GM10266 (cell line): ENCODE data around the gene NTM.

Experiments used
- DNase-seq: peaks from one replicate; pipeline ENCODE4 v3.0.0; 2012; ENCODE audit errors: extremely low spot score
- TF ChIP-seq, protein P1 (sequence below): IDR thresholded peaks from 2 replicates; pipeline ENCODE4 v1.5.1; 2012; ENCODE audit warnings: mild to moderate bottlenecking, low read depth; ENCODE audit not compliant: control insufficient read depth, insufficient read depth; ENCODE audit errors: missing control alignments

The NTM gene

DNA sequence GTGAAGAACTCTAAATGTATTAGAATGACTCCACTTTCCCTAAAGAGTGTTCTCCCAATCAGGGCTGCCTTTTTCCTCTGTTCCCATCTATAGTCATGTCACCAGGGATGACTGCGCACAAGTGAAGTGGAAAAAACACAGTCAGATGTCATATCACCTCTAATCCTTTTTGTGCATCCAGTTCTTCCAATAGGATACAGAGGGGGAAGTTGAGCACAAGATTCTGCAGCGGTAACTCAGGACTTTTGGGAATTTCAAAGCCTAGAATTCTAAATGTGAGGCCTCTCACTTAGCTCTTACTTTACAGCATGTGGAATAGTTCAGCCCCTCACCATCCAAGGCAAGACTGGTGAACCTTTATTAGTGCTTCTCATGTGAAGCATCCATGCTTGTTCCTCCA is 602.6 kb downstream of the NTM start:
- DNase-seq = no peak
- TF ChIP-seq, protein P1, sequence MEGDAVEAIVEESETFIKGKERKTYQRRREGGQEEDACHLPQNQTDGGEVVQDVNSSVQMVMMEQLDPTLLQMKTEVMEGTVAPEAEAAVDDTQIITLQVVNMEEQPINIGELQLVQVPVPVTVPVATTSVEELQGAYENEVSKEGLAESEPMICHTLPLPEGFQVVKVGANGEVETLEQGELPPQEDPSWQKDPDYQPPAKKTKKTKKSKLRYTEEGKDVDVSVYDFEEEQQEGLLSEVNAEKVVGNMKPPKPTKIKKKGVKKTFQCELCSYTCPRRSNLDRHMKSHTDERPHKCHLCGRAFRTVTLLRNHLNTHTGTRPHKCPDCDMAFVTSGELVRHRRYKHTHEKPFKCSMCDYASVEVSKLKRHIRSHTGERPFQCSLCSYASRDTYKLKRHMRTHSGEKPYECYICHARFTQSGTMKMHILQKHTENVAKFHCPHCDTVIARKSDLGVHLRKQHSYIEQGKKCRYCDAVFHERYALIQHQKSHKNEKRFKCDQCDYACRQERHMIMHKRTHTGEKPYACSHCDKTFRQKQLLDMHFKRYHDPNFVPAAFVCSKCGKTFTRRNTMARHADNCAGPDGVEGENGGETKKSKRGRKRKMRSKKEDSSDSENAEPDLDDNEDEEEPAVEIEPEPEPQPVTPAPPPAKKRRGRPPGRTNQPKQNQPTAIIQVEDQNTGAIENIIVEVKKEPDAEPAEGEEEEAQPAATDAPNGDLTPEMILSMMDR = no peak

DNA sequence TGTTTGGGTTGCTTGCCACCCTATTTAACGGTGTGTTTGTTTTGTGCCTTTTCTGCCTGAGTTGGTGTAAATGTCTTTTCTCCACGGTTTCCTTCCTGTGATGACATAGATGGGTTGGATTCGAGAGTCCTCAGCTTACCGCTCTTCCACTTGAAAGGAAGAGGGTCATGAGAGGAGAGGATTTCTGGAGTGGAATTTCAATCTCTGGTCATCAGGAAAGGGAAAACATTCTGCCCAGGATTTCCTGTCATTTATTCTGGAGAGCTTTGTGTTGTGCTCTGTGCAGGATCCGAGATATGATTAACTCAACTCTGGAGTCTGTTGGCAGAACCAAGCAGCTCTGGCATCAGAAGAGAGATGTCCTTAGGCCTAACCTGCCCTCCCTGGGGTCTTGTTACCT is 605.2 kb downstream of the NTM start:
- no peak for DNase-seq
- TF ChIP-seq, protein P1 = no peak

DNA sequence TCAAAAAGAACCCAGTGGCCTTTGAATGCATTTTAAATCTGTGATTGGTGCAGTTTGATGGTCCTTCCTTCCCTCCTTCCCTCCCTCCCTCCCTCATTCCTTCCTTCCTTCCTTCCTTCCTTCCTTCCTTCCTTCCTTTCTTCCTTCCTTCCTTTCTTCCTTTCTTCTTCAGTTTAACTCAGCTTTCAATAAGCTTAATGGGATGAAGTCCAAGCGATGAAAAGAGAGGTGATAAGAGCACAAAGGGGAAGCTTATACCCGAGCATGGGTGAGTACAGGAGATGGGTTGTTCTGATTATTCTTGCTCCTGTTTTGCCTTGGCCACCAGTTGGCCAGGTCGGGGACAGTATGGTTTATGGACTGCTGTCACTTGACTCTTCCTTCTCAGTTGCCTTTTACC is 605.6 kb downstream of the NTM start:
- no peak for DNase-seq
- TF ChIP-seq, protein P1 = no peak

DNA sequence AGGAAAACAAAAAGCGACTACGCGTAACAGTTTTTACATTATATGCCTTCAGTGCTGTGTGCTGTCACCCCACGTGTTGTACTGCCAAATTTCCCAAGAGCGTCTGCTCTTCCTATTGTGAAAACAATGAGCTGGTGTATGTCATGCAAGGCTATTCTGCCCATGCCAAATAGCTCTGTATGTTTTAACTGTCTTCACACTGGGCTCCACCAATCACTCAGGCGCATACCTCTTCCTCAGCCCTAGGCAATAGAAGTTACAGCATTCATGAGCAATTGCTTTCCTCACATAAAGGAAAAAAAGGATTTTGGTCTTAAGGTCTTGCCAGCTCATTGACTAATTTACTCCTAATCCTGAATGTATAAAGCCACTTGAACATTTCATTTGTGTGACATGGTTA is 606.8 kb downstream of the NTM start:
- TF ChIP-seq, protein P1 = no peak
- no peak for DNase-seq

DNA sequence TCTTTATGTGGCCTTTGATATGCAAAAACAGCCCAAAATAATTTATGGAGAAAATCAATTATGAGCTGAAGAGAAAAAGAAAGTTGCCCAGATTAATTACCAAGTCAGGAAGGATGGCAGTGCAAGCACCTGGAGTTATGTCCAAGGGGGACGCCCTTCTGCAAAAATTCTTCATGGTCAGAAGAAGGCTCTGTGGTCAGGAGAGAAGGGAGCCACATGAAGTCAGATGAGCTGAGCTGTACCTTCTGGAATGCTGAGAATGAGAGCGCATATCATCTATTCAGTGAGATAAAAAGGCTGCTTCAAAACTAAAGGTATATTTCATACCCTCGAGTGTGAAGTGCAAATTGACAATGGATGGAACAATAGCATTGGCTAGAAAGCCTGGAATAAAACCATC is 607.4 kb downstream of the NTM start:
- TF ChIP-seq, protein P1 = no peak
- no peak for DNase-seq

DNA sequence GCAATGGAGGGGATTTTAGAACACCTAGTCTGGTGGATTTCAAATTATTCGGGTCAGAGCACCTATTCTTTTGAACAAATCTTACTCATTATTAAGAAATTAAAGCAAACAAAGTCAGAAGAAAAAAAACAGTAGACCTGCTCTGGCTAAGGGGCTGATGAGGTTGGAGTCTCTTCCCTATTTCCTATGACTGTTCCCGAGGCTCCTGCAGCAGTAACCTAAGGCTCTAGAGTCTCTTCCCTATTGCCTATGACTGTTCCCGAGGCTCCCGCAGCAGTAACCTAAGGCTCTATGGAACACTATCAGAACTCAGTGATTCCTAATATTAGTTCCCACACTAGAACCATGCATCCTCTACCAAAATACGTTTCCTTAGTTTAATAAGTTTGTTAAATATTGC is 607.9 kb downstream of the NTM start:
- TF ChIP-seq, protein P1 = no peak
- no peak for DNase-seq

DNA sequence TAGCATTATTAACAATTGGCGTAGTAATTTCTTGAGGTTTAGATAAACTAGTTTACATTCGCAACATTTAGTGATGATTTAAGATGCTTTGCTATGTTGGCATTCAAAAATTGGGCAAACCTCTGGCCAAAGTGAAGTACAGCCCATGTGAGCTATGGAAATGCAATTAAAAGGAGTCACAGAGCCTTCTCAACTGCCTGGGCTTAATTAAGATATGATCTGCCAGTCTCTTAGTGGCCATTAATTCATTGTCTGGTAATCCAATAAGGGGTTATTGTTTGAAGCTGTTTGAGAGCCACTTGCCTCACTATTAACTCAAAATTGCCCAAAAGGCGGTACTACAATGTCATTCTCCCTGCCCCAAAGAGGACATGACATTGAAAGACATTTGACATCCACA is 608.9 kb downstream of the NTM start:
- DNase-seq = no peak
- TF ChIP-seq, protein P1 = no peak
